NCI-H1092 (cell line): ENCODE data around the gene PRR16.

Source experiments
- DNase-seq: peaks from one replicate; lab custom pipeline; 2025; lab: John Stamatoyannopoulos, UW

The PRR16 gene

DNA sequence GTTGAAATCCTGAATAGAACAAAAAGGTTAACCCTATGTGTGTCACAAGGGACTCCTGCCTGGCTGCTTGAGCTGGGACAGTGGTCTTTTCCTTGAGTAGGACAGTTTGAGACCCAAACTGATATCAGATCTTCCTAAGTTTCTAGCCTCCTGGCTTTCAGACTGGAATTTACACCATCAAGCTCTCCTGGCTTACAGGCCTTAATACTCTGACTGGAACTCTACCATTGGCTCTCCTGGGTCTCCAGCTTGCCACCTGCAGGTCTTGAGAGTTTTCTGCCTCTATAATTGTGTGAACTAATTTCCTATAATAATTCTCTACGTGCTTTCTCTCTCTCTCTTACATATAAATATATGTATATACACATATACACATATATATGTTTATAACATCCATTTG is 112.5 kb downstream of the PRR16 start:
- no peak for DNase-seq

DNA sequence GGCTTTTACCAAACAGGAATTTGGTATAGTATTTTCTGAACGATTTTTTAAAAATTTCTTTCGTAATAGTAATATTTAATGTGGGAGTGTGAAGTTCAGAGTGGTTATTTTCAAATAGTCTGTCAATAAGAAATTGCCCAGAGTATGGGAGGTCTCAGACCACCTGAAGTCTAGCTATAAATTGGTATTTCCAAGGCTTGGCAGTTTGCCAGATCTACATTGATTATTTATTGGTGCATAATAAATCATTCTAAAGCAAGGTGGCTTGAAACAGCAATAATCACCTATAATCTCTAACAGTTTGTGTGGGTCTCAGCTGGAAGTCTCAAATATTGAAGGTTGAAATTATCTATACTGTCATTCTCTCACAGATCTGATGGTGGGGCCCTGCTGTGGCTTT is 118.5 kb downstream of the PRR16 start:
- DNase-seq = no peak

DNA sequence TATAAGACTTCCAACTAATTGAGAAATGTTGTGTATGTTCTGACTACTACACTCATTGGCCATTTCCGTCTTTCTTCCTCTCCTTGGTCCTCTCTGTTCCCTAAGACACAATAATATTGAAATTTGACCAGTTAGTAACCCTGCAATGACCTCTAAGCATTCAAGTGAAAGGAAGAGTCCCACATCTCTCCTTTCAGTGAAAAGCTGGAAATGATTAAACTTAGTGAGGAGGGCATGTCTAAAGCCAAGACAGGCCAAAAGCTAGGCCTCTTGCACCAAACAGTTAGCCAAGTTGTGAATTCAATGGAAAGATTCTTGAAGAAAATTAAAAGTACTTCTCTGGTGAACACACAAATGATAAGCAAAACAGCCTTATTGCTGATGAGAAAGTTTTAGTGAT is 122.5 kb downstream of the PRR16 start:
- DNase-seq = no peak

DNA sequence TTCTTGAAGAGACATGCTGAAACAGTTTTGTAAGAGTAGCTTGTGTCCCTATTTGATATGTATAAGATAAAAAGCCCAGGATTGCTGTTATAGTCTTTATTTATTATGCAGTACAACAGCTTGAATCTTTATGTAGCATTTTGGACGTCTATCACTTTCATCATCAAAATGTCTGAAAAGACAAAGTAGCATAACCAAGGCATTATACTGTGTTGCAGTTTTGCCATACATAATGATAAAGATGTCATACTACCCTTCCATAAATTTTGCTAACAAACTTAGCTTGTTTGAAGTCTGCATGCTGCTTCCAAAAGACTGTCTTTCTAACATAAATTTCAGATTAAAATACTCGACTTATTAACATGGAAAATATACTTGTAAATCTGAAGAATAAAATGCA is 127.8 kb downstream of the PRR16 start:
- DNase-seq = no peak

DNA sequence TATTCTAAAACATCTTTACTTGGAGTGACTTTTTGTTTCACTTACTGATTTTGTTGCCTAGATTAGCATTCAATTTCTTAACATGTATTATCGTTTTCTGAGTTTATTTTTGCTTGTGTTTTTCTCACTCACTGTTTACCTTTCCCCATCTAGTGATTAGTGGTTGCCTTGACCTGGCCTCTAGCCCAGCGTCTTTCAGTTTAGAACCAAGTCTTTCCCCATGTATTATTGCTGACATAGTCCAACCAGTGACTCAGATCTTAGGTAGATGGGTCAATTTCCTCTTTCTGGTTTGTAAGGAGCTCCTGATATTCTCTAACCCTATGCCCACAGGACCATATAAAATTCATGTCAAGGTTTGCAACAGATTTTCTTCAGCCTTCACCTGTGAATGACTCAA is 135.5 kb downstream of the PRR16 start:
- DNase-seq = no peak

DNA sequence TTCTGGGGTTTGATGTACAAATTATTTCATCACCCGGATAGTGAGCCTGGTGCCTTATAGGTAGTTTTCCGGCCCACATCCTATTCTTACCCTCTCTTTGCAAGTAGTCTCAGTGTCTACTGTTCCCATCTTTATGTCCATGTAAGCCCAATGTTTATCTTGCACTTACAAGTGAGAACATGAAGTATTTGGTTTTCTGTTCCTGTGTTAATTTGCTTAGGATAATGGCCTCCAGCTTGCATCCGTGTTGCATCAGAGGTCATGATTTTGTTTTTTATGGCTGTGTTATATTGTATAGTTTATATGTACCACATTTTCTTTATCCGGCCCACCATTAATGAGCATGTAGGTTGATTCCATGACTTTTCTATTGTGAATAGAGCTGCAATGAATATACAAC is 136.5 kb downstream of the PRR16 start:
- DNase-seq = no peak

DNA sequence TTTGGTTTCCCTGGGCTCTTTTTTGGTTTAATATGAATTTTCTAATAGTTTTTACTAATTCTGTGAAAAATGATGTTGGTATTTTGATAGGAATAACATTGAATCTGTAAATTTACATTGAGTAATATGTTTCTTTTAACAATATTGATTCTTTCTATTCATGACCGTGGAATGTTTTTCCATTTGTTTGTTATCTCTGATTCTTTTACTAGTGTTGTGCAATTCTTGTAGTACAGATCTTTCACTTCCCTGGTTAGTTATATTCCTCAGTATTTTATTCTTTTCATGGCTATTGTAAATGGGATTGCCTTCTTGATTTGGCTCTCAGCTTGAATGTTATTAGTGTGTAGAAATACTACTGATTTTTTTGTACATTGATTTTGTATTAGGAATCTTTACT is 137.9 kb downstream of the PRR16 start:
- no peak for DNase-seq

DNA sequence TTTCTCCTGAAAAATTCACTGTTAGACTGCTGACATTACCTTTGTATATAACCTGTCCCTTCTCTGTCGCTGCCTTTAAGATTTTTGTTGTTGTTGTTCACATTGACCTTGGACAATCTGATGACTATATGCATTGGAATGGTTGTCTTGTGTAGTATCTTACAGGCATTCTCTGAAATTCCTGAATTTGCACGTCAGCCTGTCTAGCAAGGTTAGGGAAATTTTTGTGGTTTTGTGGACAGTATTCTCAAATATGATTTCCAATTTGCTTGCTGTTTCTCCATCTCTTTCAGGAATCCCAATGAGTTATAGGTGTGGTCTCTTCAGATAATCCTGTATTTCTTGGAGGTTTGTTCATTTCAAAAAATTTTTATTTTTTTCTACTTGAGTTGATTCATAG is 140.8 kb downstream of the PRR16 start:
- DNase-seq = no peak

DNA sequence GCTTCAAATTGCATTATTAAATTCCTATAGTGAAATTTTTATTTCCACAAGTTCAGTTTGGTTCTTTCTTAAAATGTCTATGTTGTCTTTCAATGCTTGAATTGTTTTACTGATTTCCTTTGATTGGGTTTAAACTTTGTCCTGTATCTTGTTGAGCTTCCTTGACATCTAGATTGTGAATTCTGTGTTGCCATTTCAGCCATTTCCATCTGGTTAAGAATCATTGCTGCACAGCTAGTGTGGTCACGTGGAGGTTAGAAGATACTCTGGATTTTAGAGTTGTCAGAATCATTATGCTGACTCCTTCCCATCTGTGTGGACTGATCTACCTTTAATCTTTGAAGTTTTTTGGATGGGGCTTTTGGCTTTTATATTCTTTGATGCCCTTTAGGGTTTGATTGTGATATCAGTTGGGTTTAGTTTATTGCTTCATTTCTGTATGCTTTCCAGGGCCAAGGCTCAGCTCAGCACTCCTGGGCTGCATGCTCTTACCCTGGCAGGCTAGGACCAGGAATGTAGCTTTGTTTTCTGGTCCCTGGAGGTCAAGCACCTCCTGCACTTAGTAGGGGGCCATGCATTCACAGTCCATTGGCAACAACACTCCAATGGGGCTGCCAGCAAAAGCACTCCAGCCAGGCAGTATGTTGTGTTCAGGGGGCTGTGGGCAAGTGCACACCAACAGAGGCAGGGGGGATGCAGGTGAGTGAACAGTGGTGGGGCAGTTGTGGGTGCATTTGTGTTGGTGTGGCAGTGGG is 141.4 kb downstream of the PRR16 start:
- DNase-seq = no peak

DNA sequence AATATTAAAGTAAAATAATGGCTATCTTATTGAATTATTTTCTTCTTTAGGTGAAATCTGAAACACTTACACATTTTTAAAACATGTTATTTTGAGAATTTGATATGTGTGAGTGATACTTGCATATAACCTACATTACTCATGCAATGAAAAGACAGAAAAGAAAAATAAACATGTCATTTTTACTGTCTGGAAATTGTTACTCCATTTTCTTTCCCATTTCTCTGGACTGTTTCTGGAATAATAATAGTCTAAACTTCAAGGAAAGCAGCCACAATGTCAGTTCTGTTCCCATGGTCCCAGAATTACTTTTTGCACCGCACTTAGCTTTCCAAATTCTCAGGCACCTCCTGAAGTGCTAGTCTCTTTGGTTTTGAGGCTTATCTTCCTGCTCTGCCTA is 145.5 kb downstream of the PRR16 start:
- no peak for DNase-seq

DNA sequence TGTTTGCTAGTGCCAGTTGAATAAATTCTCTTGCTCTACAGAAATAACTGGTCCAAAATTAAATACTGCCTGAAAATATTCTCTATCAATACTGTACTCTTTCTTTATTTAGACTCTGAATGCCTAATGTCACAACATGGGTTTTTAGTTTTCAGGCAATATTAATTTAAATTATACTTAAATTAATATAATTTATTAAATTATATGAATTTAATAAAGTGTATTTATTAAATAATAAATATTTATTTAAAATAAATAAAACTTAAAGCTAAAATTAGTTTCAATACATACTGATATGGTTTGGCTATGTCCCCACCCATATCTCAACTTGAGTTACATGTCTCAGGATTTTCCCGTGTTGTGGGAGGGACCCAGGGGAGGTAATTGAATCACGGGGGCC is 146.0 kb downstream of the PRR16 start:
- DNase-seq = no peak

DNA sequence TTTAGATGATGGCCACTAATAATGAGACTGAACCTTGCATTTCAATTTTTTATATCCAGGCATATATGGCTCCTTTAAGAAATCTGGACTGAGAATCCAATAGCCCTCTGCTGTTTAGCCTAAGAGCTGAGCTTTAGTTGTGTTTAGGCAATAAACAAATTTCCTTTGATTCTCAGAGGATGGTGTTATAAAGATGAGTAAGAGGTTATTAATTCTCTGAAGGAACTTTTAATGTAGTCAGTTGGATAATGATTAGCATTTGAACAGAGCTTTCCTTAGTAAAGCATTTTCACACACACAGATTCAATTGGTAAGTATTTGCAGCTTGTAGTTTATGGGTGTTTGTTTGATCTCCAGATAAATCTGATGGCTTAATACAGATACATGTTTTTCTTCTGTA is 149.6 kb downstream of the PRR16 start:
- no peak for DNase-seq

DNA sequence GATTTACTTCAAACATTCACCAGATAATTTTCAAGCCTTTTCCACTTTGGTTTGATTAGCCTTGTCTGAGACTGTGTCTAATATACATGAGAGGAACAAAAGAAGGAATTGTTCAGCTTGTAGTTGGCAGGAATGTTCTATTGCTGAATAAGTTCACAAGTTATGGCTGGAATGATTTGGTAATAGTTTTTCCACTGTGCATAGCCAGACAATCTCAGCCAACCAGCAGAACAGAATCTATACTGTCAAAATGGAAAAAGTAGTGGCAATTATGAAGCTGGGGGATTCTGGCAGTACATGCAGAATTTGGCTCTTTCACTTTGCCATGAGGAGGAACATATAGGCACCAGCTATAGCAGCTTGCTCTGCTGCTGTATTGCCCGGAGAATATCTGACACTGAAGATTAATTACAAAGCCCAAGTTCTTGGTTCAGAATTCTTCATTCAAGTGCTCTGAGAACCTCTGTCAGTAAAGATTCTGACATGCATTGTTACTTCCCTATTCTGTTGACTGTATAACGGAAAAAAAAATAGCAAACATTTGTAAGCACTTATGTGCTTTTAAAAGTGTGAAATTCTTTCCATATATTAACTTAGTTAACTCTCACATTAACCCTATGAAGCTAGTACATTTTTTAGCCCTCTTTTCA is 150.6 kb downstream of the PRR16 start:
- no peak for DNase-seq

DNA sequence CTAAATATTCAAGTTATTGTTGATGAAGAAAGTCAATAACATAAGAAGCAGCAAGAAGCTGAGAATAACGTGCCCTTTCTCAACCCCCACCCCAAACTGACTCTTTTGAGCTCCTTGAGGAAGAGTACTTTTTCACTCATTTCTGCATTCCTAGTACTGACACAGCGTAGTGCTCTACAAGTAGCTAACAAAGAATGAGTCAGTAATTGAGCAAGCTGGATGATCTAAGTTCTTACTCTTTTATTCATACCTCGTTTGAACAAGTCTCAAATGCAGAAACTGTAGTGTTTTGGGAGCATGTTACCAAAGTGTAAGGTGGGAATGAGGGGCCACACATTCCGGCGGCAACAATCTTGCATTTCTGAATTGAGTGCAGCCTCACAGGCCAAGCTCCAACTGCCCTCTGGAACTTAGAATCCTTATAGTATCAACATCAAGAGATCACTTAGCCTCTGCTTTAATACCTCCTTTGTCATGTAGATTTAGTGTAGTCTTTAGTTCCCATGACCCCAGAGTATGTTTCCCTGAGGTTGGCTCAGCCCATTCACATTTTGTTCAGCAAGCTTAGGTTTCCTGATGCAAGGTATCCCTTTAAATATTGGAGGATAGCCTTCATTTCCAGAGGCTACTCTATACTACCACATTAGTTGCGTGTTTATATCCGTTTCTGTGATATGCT is 152.0 kb downstream of the PRR16 start:
- no peak for DNase-seq

DNA sequence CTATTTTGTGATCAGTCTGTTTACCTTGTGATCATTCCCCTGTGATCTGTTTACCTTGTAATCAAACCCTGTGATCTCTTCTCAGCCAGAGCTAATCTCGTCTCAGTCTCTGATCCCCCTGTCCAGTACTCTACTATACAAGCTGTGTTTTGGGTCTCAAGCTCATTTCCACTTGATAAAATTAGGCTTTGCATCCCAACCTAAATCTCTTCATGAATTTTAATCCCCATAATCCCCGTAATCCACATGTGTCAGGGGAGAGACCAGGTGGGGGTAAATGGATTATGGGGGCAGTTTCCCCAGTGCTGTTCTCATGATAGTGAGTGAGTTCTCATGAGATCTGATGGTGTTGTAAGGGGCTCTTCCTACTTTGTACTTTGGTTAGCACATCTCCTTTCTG is 157.2 kb downstream of the PRR16 start:
- no peak for DNase-seq

DNA sequence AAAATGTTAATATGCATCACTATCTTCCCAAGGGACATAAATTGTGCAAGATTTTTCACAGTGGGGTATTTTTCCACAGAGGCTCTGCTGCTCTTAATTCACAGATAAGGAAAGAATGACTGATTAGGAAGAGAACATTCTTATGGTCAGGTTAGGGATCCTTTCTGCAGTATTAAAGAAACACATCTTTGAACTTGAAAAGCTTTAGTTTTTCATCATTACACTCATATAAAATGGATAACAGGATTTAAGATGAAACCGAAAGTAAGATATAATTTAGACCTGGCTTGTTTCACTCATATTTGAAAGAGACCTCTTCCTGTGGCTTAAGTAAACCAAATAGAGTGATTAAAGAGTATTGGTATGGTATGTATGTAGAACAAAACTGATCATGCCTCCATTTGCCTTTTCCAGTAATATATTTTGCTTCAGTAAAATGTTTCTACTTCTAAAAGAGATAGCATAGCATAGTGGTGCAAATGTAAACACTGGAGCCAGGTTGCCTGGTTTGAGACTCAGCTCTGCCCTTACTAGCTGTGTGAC is 160.0 kb downstream of the PRR16 start:
- no peak for DNase-seq

DNA sequence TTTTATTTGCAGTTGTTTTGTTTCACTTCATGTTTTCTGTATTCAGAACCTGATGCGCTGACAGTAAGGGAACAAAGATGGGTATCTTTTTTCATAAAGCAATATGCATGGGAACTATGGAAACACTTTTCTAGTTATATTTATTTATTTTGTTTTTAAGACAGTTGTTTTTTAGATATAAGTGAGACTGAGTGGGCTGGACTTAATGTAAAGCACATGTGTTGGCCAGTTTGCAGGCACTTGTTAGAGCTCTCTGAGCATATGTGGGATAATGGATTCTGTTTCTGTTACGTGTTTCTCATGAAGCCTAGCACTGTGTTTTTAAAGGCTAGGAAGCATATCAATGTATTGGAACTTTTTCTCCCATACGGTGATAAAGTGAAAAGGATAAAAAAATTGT is 164.1 kb downstream of the PRR16 start:
- DNase-seq = no peak

DNA sequence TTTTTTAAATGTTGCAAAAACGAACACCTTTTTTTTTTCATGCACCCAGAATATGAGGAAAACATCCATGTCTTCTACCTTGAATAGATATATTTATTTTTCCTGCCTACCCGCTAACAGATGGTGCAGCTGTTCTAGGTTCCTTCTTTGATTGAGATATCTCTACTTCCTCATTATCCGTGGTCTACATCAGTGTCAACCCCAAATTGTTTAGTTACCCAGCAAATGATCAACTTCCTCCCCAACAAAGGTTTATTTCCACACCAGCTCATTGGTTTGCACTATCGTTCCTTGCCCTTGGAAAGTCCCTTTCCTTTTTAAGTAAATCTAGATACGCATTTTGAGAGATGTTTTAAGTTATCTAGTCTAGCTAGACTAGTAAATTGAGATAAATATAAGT is 166.4 kb downstream of the PRR16 start:
- no peak for DNase-seq

DNA sequence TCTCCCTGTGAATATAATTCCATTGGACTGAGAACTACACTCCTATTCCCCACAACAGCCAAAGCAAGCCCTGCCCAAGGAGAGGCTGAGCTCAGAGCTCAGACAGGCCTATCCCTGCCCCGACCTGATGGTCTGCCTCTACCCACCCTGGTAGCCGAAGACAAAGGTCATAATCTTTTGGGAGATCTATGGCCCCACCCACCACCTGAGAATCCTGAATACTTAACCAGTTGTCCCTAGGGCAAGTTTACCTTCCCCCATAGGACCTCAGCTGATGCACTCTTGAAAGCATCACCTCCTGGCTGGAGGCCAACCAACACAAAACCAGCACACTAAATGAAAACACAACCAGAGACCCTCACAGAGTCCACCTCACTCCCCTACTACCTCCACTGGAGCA is 167.5 kb downstream of the PRR16 start:
- no peak for DNase-seq

DNA sequence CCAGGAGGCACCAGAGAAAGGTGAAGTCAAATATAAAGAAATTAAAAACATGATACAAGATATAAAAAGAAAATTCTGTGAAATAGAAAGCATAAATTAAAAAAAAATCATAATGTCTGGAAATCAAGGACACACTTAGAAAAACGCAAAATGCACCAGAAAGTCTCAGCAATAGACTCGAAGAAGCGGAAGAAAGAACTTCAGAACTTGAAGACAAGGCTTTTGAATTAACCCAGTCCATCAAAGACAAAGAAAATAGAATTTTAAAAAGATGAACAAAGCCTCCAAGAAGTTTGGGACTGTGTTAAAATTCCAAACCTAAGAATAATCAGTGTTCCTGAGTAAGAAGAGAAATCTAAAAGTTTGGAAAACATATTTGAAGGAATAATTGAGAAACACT is 168.3 kb downstream of the PRR16 start:
- no peak for DNase-seq

DNA sequence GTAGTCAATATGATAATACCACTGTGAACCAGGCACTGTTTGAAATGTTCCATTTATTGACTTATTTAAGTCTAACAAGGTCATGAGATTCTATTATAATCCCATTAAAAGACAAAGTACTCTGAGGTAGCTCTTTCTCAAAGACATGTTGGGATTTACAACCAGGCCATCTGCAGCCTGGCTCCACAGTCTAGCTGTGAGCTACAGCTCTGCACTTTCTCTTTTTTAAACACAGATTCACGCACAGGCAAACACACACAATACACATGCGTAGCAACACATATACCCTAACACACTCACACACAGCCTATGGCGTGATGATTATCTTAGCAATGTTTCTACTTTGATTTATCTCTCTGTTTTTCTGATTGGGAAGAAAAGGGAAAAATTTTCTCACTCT is 174.3 kb downstream of the PRR16 start:
- DNase-seq = no peak

DNA sequence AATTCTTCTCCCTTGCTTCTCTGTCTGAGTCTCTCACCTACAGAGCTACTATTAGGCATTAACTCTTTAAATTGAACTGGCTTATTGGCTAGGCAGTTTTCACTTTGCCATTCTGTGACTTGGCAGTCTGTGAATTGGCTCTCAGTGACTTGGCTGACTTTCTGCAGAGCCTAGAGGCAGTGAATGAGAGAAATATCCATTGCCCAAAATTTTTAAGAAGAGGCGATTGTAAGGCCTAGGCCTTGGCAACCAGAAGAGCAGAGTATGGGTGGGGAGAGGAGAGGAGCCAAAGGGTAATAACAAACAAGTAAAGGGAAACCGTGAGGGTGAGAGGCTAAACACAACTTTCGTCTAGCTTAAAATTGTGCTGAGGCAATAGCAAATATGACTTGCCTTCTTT is 176.7 kb downstream of the PRR16 start:
- no peak for DNase-seq

DNA sequence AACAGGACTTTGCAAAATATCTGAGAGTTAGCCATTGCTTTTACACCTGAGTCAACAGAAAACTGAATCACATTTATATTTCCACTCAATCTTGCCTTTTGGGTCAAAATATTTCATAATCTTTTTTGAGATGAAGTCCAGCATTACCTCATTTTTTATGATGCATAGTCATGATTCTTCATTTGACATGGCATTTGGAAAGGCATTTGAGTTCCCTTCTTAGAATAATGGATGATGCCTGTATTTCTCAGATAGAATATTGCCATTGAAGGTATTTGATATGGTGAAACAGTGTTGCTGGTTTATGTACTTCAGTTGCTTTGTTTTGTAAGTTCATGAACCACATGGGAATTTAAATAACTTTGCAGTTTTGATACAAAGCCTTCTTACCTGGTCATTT is 180.4 kb downstream of the PRR16 start:
- DNase-seq = no peak
